HepG2 (cell line): ENCODE results near the gene PPA1. TPM values are rescaled to one million over a fixed set of nuclear protein-coding genes. Genes with fewer than 3 reads are reported as not detected.

Source experiments
- ATAC-seq: fragments of 200-7000 bp; cut with Tn5 transposase; 3 replicates; pipeline ENCODE4 v1.9.1; 2020; ENCODE audit warnings: mild to moderate bottlenecking, moderate library complexity
- BruUV-seq: library from RNA; stranded (reverse); fragments of 400-500 nt; replicated peaks from 2 replicates; lab custom pipeline; 2021; lab: Mats Ljungman, UMichigan
- CTCF ChIA-PET: fragments of 300-600 bp; formaldehyde crosslinking; extraction: SDS; loops from one replicate; lab custom pipeline; 2021; ENCODE audit warnings: low total read pairs, inconsistent platforms, low intra/inter-chr PET ratio; lab: Yijun Ruan, JAX
- POLR2A ChIA-PET: fragments of 350-600 bp; sonication (Branson Sonifier 250); formaldehyde crosslinking; loops from one replicate; lab custom pipeline; 2020; ENCODE audit warnings: antibody characterized with exemption, inconsistent platforms; lab: Yijun Ruan, JAX
- DNase-seq: peaks from one replicate; pipeline ENCODE4 v3.0.0-alpha.2; 2015; ENCODE audit warnings: low spot score
- FAIRE-seq: peaks from 3 replicates; lab custom pipeline; 2011; peaks lifted over from hg19 to GRCh38; lab: Jason Lieb, UNC
- H2AFZ ChIP-seq: one replicate; pipeline ENCODE4 v1.6.1; 2011; ENCODE audit warnings: low read length, inconsistent platforms
- H3K27ac ChIP-seq: fragments of 300-600 bp; 3 replicates; pipeline ENCODE4 v1.8.0; 2011; ENCODE audit warnings: mixed run types, mild to moderate bottlenecking, mixed read lengths, low read length, inconsistent platforms; ENCODE audit not compliant: insufficient read depth; ENCODE audit errors: extremely low read length
- H3K27me3 ChIP-seq, 2 experiments: fragments of 200-600 bp in 1 of 2; 2 replicates in 1 of 2; 3 replicates in 1 of 2; pipeline versions ENCODE4 v1.6.0 to v1.8.0; 2011; ENCODE audit warnings: low read length in 2 of 2, mild to moderate bottlenecking in 2 of 2, moderate library complexity in 2 of 2, inconsistent platforms in 1 of 2; ENCODE audit not compliant: insufficient read depth in 2 of 2, control insufficient read depth in 1 of 2
- H3K36me3 ChIP-seq, 2 experiments: fragments of 200-600 bp in 1 of 2; replicated peaks in 1 of 2; 2 replicates in 1 of 2; 3 replicates in 1 of 2; pipeline versions ENCODE4 v1.5.1 to v1.8.0; 2011; ENCODE audit warnings: low read length in 2 of 2, inconsistent platforms in 1 of 2; ENCODE audit not compliant: insufficient read depth in 2 of 2, control insufficient read depth in 1 of 2
- H3K4me1 ChIP-seq: 2 replicates; pipeline ENCODE4 v1.5.1; 2012; ENCODE audit warnings: low read length, inconsistent platforms; ENCODE audit not compliant: insufficient read depth
- H3K4me2 ChIP-seq: 2 replicates; pipeline ENCODE4 v1.6.0; 2011; ENCODE audit warnings: low read depth, low read length, inconsistent platforms
- H3K4me3 ChIP-seq, 3 experiments: fragments of 200-600 bp in 1 of 3; sonication (generic), shearing (Covaris generic) in 1 of 3; replicated peaks in 1 of 3; 2 replicates each; pipeline ENCODE4 v1.5.1; 2011 to 2016; ENCODE audit warnings: low read length in 3 of 3, inconsistent platforms in 2 of 3, low read depth in 2 of 3, mild to moderate bottlenecking in 2 of 3, control low read depth in 1 of 3, mixed read lengths in 1 of 3; ENCODE audit not compliant: insufficient read depth in 1 of 3
- H3K79me2 ChIP-seq: one replicate; pipeline ENCODE4 v1.6.1; 2011; ENCODE audit warnings: low read length, inconsistent platforms; ENCODE audit not compliant: insufficient read depth
- H3K9ac ChIP-seq: 2 replicates; pipeline ENCODE4 v1.6.0; 2011; ENCODE audit warnings: mild to moderate bottlenecking, low read depth, low read length, inconsistent platforms; ENCODE audit not compliant: insufficient read depth
- H3K9me3 ChIP-seq: 2 replicates; pipeline ENCODE4 v1.5.1; 2012; ENCODE audit warnings: mild to moderate bottlenecking, low read length
- H4K20me1 ChIP-seq: 2 replicates; pipeline ENCODE4 v1.6.0; 2011; ENCODE audit warnings: inconsistent platforms, mild to moderate bottlenecking, low read length, moderate library complexity; ENCODE audit not compliant: insufficient read depth
- BRD4 ChIP-seq: sonication (generic); formaldehyde crosslinking; IDR thresholded peaks from 2 replicates; pipeline ENCODE4 v1.4.0; 2020; ENCODE audit warnings: missing genetic modification reagents
- HOXA5 ChIP-seq: sonication (generic); formaldehyde crosslinking; IDR thresholded peaks from 2 replicates; pipeline ENCODE4 v1.4.0; 2020; ENCODE audit warnings: missing genetic modification reagents
- MYC ChIP-seq: sonication (generic); formaldehyde crosslinking; IDR thresholded peaks from 2 replicates; pipeline ENCODE4 v1.9.0; 2021; ENCODE audit warnings: missing genetic modification reagents, borderline replicate concordance
- PRMT3 ChIP-seq: sonication (generic); formaldehyde crosslinking; IDR thresholded peaks from 2 replicates; pipeline ENCODE4 v1.8.1; 2022; ENCODE audit warnings: low read depth, mild to moderate bottlenecking, moderate library complexity, missing genetic modification reagents, borderline replicate concordance
- PTBP1 ChIP-seq: fragments of 200-400 bp; formaldehyde crosslinking; IDR thresholded peaks from 2 replicates; pipeline ENCODE4 v1.6.1; 2018; ENCODE audit warnings: low read length, low read depth; ENCODE audit not compliant: poor library complexity, severe bottlenecking
- SMAD9 ChIP-seq: sonication (generic); formaldehyde crosslinking; IDR thresholded peaks from 2 replicates; pipeline ENCODE4 v1.5.1; 2020; ENCODE audit warnings: mild to moderate bottlenecking, missing genetic modification reagents
- SP4 ChIP-seq: sonication (generic); formaldehyde crosslinking; IDR thresholded peaks from 2 replicates; pipeline ENCODE4 v1.8.1; 2023; ENCODE audit warnings: mild to moderate bottlenecking, missing genetic modification reagents
- ZMYM2 ChIP-seq: sonication (generic); formaldehyde crosslinking; IDR thresholded peaks from 2 replicates; pipeline ENCODE4 v1.8.0; 2022; ENCODE audit warnings: mild to moderate bottlenecking, missing genetic modification reagents
- ZNF160 ChIP-seq: sonication (generic); formaldehyde crosslinking; IDR thresholded peaks from 2 replicates; pipeline ENCODE4 v1.8.0; 2022; ENCODE audit warnings: mild to moderate bottlenecking, inconsistent platforms, missing genetic modification reagents
- ZNF224 ChIP-seq: sonication (generic); formaldehyde crosslinking; IDR thresholded peaks from 2 replicates; pipeline ENCODE4 v1.5.0; 2020; ENCODE audit warnings: mild to moderate bottlenecking, missing genetic modification reagents
- ZNF501 ChIP-seq: sonication (generic); formaldehyde crosslinking; IDR thresholded peaks from 2 replicates; pipeline ENCODE4 v1.5.1; 2020; ENCODE audit warnings: mild to moderate bottlenecking, moderate library complexity, missing genetic modification reagents
- WGBS: methylation state at CpG from one replicate; pipeline ENCODE4 v1.1.6; 2017; ENCODE audit warnings: low lambda C conversion rate; 5-methylcytosine and 5-hydroxymethylcytosine counted together
- in situ Hi-C: cut with HindIII; loops from 2 replicates; pipeline ENCODE4 v1.10.0; 2017; ENCODE audit warnings: low pct_unique_long_range_greater_than_20kb; ENCODE audit not compliant: extremely low pct_ligation_motif_present
- intact Hi-C: fragments of 100-400 bp; cut with micrococcal nuclease; formaldehyde crosslinking; loops from one replicate; pipeline ENCODE4 v1.10.0; 2022; ENCODE audit not compliant: unreplicated experiment
- polyA plus RNA-seq, 8 experiments: library from polyadenylated mRNA; depleted of rRNA in 3 of 8; stranded (reverse) in 7 of 8; unstranded in 1 of 8; fragments of >200 nt; fragmentation: Illumina TruSeq in 4 of 8; extraction: Trizol in 4 of 8; gene quantifications; 2 replicates each; pipeline versions ENCODE4 v1.2.1 to v1.2.3, GENCODE V29; 2011 to 2016; ENCODE audit warnings: low read depth in 4 of 8, missing spikeins in 1 of 8, mixed read lengths in 1 of 8; ENCODE audit not compliant: insufficient read depth in 1 of 8
- total RNA-seq, 5 experiments: library from RNA; depleted of rRNA; stranded (reverse); fragments of >200 nt; fragmentation: Illumina TruSeq; extraction: Trizol; gene quantifications; 2 replicates each; pipeline ENCODE4 v1.2.3, GENCODE V29; 2016; ENCODE audit warnings: low read depth in 1 of 5
- TF ChIP-seq, protein P1 (sequence below): conservative IDR thresholded peaks from 2 replicates; pipeline ENCODE4 v1.6.1; 2018; ENCODE audit warnings: missing genetic modification reagents
- TF ChIP-seq, protein P2 (sequence below): sonication (generic); formaldehyde crosslinking; IDR thresholded peaks from 2 replicates; pipeline ENCODE4 v1.4.0; 2020; ENCODE audit warnings: missing genetic modification reagents, borderline replicate concordance
- TF ChIP-seq, protein P3 (sequence below): sonication (generic); formaldehyde crosslinking; IDR thresholded peaks from 2 replicates; pipeline ENCODE4 v1.8.0; 2022; ENCODE audit warnings: missing genetic modification reagents, mild to moderate bottlenecking, moderate library complexity, borderline replicate concordance

The PPA1 gene
- total and polyA plus RNA-seq, 2 of the 13 experiments (the other 11 are each of a cell fraction or from before 2014, with no cell fraction given): 136 to 250 TPM

DNA sequence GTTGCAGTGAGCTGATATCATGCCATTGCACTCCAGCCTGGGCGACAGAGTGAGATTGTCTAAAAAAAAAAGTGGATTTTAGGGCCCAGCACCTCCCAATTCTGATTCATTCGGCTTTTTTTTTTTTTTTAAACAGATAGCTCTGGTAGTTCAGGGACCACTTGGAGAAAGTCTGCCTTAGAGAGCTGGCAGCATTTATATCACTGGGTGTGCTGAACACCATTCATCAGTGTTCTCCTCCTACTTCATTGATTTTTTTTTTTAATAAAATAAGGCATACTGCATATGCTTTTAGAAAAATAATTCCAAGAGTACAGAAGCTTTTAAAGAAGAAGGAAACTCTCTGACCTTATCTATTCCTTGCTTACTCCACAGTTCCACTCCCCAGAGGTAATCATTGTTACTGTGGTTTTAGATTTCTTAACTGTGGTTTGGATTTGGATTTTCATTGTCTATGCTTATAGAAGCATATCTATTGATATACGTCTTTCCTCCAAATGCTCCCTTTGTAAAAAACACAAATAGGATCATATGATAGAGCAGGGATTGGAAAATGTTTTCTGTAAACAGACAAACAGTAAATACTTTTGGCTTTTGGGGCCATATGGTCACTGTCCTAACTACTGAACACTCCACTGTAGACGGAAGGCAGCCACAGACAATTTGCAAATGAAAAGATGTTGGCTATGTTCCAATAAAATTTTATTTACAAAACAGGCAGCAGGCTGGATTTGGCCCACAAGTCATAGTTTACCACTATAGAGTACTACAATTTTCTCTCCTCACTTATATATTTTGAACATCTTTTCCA lies 41.9 kb downstream of the PPA1 start:
- in situ Hi-C loops (no loop called here), intact Hi-C loops (loop anchor here (1.0 kb wide), 1 partner anchor 31 kb away; no protein-coding TSS in a partner anchor)
- ATAC-seq: no peak
- no peak for DNase-seq
- Histone ChIP-seq H4K20me1 (no peaks in the 10 kb centered on the region), H3K9ac (no peak overlapping the region), H3K4me2 (no peak overlapping the region), H3K27ac (no peak overlapping the region), H3K36me3 (no peaks in the 10 kb centered on the region), H3K27me3 (no peaks in the 10 kb centered on the region), H3K4me1 (peaks cover 27% of the 10 kb centered on the region), H3K4me3 (no peak overlapping the region), H3K79me2 (no peaks in the 10 kb centered on the region), H2AFZ (no peak overlapping the region), H3K9me3 (no peaks in the 10 kb centered on the region)
- no TSS peak for BruUV-seq
- ChIA-PET CTCF (no interaction called here), POLR2A (interaction anchor here (1.6 to 2.1 kb wide), 2 partner anchors 21 to 45 kb away, joined by 6 to 17 read pairs; partner anchors contain the start of genes SAR1A and TYSND1)
- TF ChIP-seq, protein P1, sequence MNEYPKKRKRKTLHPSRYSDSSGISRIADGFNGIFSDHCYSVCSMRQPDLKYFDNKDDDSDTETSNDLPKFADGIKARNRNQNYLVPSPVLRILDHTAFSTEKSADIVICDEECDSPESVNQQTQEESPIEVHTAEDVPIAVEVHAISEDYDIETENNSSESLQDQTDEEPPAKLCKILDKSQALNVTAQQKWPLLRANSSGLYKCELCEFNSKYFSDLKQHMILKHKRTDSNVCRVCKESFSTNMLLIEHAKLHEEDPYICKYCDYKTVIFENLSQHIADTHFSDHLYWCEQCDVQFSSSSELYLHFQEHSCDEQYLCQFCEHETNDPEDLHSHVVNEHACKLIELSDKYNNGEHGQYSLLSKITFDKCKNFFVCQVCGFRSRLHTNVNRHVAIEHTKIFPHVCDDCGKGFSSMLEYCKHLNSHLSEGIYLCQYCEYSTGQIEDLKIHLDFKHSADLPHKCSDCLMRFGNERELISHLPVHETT (CRISPR knock-in tag): no peak
- TF ChIP-seq SMAD9 (CRISPR knock-in tag) (no peak), ZNF501 (CRISPR knock-in tag) (no peak), SP4 (CRISPR knock-in tag) (no peak), ZNF160 (no peak), PTBP1 (no peak), MYC (CRISPR knock-in tag) (no peak), HOXA5 (CRISPR knock-in tag) (no peak), ZNF224 (CRISPR knock-in tag) (no peak), PRMT3 (CRISPR knock-in tag) (no peak), BRD4 (CRISPR knock-in tag) (no peak), ZMYM2 (no peak)
- TF ChIP-seq, protein P2, sequence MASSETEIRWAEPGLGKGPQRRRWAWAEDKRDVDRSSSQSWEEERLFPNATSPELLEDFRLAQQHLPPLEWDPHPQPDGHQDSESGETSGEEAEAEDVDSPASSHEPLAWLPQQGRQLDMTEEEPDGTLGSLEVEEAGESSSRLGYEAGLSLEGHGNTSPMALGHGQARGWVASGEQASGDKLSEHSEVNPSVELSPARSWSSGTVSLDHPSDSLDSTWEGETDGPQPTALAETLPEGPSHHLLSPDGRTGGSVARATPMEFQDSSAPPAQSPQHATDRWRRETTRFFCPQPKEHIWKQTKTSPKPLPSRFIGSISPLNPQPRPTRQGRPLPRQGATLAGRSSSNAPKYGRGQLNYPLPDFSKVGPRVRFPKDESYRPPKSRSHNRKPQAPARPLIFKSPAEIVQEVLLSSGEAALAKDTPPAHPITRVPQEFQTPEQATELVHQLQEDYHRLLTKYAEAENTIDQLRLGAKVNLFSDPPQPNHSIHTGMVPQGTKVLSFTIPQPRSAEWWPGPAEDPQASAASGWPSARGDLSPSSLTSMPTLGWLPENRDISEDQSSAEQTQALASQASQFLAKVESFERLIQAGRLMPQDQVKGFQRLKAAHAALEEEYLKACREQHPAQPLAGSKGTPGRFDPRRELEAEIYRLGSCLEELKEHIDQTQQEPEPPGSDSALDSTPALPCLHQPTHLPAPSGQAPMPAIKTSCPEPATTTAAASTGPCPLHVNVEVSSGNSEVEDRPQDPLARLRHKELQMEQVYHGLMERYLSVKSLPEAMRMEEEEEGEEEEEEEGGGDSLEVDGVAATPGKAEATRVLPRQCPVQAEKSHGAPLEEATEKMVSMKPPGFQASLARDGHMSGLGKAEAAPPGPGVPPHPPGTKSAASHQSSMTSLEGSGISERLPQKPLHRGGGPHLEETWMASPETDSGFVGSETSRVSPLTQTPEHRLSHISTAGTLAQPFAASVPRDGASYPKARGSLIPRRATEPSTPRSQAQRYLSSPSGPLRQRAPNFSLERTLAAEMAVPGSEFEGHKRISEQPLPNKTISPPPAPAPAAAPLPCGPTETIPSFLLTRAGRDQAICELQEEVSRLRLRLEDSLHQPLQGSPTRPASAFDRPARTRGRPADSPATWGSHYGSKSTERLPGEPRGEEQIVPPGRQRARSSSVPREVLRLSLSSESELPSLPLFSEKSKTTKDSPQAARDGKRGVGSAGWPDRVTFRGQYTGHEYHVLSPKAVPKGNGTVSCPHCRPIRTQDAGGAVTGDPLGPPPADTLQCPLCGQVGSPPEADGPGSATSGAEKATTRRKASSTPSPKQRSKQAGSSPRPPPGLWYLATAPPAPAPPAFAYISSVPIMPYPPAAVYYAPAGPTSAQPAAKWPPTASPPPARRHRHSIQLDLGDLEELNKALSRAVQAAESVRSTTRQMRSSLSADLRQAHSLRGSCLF (CRISPR knock-in tag): no peak
- TF ChIP-seq, protein P3, sequence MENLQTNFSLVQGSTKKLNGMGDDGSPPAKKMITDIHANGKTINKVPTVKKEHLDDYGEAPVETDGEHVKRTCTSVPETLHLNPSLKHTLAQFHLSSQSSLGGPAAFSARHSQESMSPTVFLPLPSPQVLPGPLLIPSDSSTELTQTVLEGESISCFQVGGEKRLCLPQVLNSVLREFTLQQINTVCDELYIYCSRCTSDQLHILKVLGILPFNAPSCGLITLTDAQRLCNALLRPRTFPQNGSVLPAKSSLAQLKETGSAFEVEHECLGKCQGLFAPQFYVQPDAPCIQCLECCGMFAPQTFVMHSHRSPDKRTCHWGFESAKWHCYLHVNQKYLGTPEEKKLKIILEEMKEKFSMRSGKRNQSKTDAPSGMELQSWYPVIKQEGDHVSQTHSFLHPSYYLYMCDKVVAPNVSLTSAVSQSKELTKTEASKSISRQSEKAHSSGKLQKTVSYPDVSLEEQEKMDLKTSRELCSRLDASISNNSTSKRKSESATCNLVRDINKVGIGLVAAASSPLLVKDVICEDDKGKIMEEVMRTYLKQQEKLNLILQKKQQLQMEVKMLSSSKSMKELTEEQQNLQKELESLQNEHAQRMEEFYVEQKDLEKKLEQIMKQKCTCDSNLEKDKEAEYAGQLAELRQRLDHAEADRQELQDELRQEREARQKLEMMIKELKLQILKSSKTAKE (CRISPR knock-in tag): no peak
- WGBS: 92% methylated on average over 4 of the region's 4 CpGs
- no peak for FAIRE-seq
